Testis (tissue), 3 donors: ENCODE results near the gene FGF5. TPM values are rescaled to one million over a fixed set of nuclear protein-coding genes. Genes with fewer than 3 reads are reported as not detected.

Experiments
- DNase-seq: peaks from one replicate; pipeline ENCODE4 v3.0.0-alpha.2; 2019
- H3K27ac ChIP-seq, 2 donors: fragments of 200-600 bp; sonication (generic); one replicate each; pipeline ENCODE4 v1.5.1; 2019
- H3K27me3 ChIP-seq: fragments of 200-600 bp; sonication (generic); one replicate; pipeline ENCODE4 v1.5.1; 2019
- H3K36me3 ChIP-seq: fragments of 200-600 bp; sonication (generic); one replicate; pipeline ENCODE4 v1.5.1; 2017; ENCODE audit warnings: low read depth; ENCODE audit errors: missing control alignments
- H3K4me1 ChIP-seq: fragments of 200-600 bp; sonication (generic); one replicate; pipeline ENCODE4 v1.5.1; 2019
- H3K4me3 ChIP-seq, 2 donors: fragments of 200-600 bp; sonication (generic); one replicate each; pipeline ENCODE4 v1.5.1; 2017 to 2019
- H3K9me3 ChIP-seq: fragments of 200-600 bp; sonication (generic); one replicate; pipeline ENCODE4 v1.5.1; 2017
- POLR2A ChIP-seq: fragments of 450-650 bp; IDR thresholded peaks from one replicate; pipeline ENCODE4 v1.6.1; 2017; ENCODE audit warnings: antibody characterized with exemption, mild to moderate bottlenecking, moderate library complexity
- WGBS, 2 donors: methylation state at CpG; one replicate each; pipeline ENCODE4 v1.1.5; 2018; 5-methylcytosine and 5-hydroxymethylcytosine counted together
- intact Hi-C: fragments of 100-400 bp; cut with DNase I; formaldehyde crosslinking; loops from one replicate; pipeline ENCODE4 v1.15.1; 2023; ENCODE audit warnings: low total_unique reads
- polyA plus RNA-seq: library from polyadenylated mRNA; stranded (reverse); fragments of 350-450 nt; fragmentation: Illumina TruSeq; extraction: RNeasy Lipid Tissue Mini Kit (QIAGEN cat#74804); gene quantifications from one replicate; pipeline ENCODE4 v1.2.3, GENCODE V29; 2014; ENCODE audit warnings: low read depth, low replicate concordance; ENCODE audit not compliant: insufficient read depth
- total RNA-seq, 2 donors: library from RNA; depleted of rRNA; stranded (reverse); fragments of >200 nt; gene quantifications; one replicate each; pipeline ENCODE4 v1.2.3, GENCODE V29; 2016
- TF ChIP-seq, protein P1 (sequence below), 3 experiments: fragments of 450-650 bp in 2 of 3; fragments of 200-600 bp in 1 of 3; sonication (generic) in 1 of 3; IDR thresholded peaks; one replicate each; pipeline ENCODE4 v1.5.1; 2016 to 2019; ENCODE audit warnings: antibody characterized with exemption in 3 of 3, mild to moderate bottlenecking in 2 of 3, moderate library complexity in 1 of 3

Gene FGF5
- total and polyA plus RNA-seq, 3 donors from 2014 or later = not detected

- no peaks in the 10 kb centered on the region for H3K27me3 ChIP-seq
- WGBS, 2 donors = 77 to 92% methylated on average over 1 to 2 of the region's 2 CpGs
- no peaks in the 10 kb centered on the region for H3K9me3 ChIP-seq
- DNase-seq = no peak
- no peak overlapping the region for H3K4me3 ChIP-seq
- no peak overlapping the region for H3K27ac ChIP-seq
- TF ChIP-seq, protein P1, sequence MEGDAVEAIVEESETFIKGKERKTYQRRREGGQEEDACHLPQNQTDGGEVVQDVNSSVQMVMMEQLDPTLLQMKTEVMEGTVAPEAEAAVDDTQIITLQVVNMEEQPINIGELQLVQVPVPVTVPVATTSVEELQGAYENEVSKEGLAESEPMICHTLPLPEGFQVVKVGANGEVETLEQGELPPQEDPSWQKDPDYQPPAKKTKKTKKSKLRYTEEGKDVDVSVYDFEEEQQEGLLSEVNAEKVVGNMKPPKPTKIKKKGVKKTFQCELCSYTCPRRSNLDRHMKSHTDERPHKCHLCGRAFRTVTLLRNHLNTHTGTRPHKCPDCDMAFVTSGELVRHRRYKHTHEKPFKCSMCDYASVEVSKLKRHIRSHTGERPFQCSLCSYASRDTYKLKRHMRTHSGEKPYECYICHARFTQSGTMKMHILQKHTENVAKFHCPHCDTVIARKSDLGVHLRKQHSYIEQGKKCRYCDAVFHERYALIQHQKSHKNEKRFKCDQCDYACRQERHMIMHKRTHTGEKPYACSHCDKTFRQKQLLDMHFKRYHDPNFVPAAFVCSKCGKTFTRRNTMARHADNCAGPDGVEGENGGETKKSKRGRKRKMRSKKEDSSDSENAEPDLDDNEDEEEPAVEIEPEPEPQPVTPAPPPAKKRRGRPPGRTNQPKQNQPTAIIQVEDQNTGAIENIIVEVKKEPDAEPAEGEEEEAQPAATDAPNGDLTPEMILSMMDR (IDR thresholded peaks at IDR 0.05) = no peak
- no peak for TF ChIP-seq POLR2A
- intact Hi-C loops = no loop called here
- H3K4me1 ChIP-seq = peaks cover 4% of the 10 kb centered on the region
- no peaks in the 10 kb centered on the region for H3K36me3 ChIP-seq
Measured at GRCh38 chr4:80340036-80340435, 73.6 kb downstream of the FGF5 start.

Other genes with a start within 250 kb of the FGF5 start
- gene ANTXR2, start 193.4 kb upstream of the FGF5 start, total RNA-seq = 10 to 100 TPM; 23.8 to 30.4 TPM
- 30.8 TPM for gene ANTXR2, start 193.4 kb upstream of the FGF5 start, polyA plus RNA-seq
- gene PRDM8, start 69.2 kb upstream of the FGF5 start, total RNA-seq = 1 to 10 TPM; 3.9 to 4.3 TPM
- 1.1 TPM for gene PRDM8, start 69.2 kb upstream of the FGF5 start, polyA plus RNA-seq
- gene CFAP299, start 69.1 kb downstream of the FGF5 start, total RNA-seq = 10 to 100 TPM; 18.1 to 21.4 TPM
- 51.9 TPM for gene CFAP299, start 69.1 kb downstream of the FGF5 start, polyA plus RNA-seq